GM19324 (cell line): ENCODE data around the gene SEPTIN12.
"Not testable (repeated sequence)": the region's sequence is repeated elsewhere in the genome, so short reads cannot be mapped to it uniquely, and the experiment has no call there.

ENCODE experiments used
- ATAC-seq: cut with Tn5 transposase; IDR thresholded peaks from one replicate; pipeline ENCODE4 v1.9.1; 2021; ENCODE audit warnings: mild to moderate bottlenecking, moderate library complexity; ENCODE audit not compliant: unreplicated experiment, low FRiP score

SEPTIN12 gene

DNA sequence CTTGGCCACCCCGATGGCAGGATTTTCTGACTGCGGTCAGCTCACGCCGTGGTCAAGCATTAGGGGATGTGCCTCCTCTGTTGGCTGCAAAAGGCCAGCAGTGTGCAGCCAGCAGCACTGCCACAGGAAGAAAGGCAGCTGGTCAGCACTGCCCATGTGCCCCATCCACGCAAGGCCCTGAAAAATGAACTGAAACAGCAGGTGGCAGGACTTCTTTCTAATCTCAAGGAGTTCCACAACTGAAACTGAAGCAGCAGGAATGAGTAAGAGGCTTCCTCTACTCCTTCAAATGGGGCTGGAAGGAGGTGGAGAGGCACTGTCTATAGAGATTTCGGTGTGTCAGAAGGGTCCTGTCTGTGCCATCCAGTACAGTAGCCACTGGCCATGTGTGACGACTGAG, 24.4 kb downstream of the SEPTIN12 start:
- no peak for ATAC-seq

DNA sequence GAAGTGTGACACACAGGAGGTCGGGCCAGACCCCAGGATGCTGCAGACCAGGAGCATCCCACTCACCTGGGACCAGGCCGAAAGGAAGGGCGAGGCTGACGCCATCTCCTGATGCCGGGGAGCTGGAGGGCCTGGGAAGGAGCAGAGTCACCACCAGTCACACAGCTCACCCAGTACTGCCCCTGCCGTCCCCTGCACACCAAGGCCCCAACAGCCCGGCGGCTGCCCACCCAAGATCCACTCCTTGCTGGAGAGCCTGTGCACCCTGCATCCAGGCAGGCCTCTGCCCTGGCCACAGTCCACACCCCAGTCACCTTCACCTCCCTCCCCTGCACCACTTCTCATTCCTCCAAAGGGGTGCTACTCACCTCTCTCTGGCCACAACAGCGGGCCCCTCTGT, 25.9 kb downstream of the SEPTIN12 start:
- no peak for ATAC-seq

DNA sequence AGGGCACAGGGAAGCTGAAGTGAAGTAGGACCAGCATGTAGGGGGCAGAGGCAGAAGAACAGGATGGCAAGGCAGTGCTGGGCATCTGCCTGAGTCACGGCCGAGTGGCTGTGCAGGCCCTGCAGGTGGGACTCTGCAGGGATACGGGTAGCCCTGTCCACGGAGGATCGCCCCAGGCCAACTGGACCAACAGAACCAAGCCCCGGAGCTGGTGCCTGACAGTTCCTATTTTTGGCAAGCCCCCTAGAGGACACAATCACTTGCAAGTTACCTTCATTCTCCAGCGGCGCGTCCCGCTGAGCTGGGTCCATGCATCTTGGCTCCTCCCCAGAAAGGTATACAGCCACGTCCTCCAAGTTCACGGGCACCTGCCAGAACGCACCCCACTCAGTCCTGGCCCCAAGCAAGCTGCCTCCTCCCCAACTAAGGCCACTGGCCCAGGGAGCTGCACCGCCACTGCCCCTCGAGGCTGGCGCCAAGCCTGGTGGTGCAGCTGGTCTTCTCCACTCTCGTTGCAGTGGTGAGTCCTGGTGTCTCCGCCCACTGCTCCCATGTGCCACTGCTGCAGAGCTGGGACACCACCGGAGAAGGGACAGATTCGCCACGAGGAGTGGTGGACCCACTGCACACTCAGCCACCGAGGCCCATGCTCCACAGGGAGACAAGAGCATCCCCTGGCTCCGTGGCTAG, 27.8 kb downstream of the SEPTIN12 start:
- ATAC-seq, result no peak

DNA sequence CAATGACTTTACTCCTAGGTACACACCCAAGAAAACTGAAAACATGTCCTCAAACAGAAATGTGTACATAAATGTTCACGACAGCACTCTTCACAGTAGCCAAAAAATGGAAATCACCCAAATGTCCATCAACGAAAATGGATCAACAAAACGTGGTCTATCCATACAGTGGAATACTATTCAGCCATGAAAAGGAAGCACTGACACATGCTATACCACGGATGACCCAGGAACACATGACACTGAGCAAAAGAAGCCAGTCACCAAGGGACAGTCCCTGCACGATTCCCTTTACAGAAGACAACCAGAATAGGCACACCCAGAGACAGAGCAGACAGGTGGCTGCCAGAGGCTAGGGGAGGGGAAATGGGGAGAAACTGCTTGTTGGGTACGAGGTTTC, 32.5 kb downstream of the SEPTIN12 start:
- no peak for ATAC-seq

DNA sequence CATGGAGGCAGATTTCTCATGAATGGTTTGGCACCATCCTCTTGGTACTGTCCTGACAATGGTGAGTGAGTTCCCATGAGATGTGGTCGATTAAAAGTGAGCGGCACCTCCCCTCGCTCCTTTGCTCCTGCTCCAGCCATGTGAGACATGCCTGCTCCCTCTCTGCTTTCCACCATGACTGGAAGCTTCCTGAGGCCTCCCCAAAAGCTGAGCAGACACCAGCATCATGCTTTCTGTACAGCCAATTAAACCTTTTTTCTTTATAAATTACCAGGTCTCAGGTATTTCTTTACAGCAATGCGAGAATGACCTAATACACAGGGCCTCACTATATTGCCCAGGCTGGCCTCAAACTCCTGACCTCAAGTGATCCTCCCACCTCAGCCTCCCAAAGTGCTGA, 33.3 kb downstream of the SEPTIN12 start:
- no peak for ATAC-seq

DNA sequence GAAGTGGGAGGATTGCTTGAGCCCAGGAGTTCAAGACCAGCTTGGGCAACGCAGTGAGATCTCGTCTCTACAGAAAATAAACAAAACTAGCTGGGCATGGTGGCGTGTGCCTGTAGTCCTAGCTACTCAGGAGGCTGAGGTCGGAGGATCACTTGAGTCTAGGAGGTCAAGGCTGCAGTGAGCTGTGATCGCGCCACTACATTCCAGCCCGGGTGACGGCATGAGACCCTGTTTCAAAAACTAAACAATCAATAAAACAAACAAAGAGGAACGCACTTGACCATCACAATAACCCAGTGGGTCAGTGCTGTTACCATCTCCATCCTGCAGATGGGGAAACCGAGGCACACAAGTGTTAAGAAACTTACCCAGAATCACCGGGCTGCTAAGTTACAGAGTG, 34.9 kb downstream of the SEPTIN12 start:
- ATAC-seq, result no peak

DNA sequence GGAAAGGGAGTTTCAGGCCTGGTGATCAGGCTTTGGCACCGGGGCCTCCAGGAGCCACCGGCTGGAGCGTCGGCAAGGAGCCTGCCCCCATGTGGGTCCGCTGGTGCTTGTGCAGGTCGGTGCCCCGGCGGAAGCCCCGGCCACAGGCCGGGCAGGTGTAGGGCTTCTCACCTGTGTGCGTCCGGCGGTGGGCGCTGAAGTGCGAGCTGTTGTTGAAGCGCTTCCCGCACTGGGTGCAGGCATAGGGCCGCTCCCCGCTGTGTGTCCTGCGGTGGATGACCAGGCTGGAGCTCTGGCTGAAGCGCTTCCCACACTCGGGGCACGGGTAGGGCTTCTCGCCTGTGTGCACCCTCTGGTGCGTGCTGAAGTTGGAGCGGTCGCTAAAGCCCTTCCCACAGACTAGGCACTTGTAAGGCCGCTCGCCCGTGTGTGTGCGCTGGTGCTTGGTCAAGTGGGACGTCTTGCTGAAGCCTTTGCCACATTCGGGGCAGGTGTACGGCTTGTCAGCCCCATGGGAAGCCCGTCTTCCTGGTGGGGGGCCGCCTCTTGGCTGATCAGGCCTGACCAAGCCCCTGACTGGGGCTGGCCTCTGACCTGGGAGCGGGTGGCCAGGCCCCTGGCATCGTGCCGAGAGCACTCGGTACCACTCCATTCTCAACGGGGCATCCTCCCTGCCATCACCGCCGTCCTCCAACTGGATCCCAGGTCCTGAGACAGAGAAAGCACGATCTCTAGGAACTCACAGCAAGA, 35.6 kb downstream of the SEPTIN12 start:
- ATAC-seq, result no peak

DNA sequence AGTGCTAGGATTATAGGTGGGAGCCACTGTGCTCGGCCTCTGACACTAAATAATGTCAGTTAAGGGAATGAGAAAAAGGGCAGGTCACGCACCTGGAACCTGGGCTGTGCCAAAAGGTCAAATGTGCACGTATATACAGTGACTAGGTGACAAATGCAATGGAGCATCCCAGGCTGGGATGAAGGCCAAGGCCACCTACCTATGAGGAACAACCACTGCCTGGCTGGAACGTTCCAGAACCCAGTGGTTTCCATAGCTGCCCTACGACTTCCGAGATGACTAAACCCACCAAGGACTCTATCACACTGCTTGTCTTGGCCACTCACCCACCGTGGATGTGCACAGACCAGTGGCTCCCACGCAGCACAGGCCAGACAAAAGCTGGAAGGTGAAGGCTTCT, 37.2 kb downstream of the SEPTIN12 start:
- ATAC-seq, result no peak

DNA sequence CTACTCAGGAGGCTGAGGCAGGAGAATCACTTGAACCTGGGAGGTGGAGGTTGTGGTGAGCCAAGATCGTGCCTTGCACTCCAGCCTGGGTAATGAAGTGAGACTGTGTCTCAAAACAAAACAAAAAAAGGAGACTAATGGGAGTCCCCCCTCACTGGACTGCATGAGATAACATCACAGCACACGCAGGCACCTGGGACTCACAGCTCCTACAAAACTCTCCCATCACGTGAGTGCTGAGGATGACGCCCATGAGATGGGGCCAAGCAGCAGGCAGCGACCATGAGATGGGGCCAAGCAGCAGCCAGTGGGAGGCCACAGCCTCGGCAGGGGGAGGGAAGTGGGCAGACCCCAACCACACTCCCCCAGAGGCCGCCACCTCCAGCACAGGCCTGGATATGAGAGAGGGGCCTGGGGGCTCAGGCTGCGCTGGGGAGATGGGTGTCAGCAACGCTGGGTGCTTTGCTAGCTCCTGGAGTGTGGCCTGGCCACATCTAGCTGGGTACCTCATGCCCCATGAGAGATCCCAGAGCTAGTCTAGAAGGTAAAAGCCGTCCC, 38.4 kb downstream of the SEPTIN12 start:
- ATAC-seq, result no peak

DNA sequence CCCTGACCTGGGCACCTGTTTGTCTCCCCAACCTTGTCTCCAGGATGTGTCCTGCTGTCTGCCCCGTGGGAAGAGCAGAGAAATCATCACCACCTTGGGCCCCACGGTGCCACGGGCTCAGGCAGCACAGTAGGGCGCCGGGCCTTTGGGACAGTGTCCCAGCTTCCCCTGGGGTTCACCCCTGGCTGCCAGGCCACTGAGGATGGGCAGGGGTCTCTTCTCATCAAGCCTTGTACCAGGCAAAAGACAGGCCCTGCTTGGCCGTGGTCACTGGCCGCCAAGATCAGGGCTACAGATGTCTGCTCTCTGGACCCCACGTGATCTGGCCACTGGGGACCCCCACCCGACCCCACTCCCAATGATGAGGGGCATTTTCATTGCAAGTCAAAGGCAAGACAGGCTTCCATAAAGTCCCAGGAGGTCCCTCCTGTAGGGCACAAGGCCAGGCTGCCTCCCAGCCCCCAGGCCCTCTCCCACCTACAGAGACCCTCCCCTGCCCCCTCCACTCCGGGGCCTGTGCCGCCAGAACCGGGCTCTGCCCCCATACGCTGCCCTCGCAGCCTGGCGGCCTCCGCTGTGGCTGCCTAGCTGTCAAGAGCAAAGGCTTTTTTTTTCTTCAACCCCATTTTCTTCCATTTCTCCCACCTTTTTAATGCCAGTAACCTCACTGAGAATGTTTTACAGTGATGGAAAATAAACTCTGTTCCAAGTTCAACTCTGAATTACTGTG, 39.3 kb downstream of the SEPTIN12 start:
- ATAC-seq, result no peak

DNA sequence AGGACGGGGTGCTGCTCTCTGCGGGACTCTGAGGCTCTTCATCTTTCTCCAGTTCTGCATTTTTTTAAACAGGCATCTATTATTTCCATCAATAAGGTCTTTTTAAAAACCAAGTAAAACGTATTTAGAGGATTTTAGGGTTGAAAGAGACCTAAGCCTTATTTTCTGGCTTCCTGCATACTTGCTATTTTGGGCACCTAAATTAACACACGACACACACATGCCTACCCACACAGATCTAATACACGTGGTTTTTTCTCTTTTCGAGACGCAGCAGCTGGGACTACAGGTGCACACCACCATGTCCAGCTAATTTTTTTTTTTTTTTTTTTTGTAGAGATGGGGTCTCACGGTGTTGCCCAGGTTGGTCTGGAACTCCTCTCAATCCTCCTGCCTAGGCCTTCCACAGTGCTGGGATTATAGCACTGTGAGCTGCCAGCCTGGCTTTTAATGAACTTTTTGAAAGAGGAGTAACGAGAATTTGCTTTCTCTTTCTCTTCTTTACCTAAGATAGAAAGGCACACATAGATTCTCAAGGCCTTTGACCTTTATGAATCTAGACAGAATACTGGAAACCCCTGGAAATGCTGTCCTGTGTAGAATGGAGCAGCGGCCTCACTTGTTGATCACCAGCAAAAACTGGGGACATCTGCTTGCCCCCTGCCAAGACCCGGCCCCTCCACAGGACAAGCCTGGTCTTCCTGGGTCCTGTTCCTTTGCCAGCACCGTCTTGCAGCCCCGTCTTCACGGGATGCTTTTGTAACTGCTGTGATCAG, 40.1 kb downstream of the SEPTIN12 start:
- no peak for ATAC-seq

DNA sequence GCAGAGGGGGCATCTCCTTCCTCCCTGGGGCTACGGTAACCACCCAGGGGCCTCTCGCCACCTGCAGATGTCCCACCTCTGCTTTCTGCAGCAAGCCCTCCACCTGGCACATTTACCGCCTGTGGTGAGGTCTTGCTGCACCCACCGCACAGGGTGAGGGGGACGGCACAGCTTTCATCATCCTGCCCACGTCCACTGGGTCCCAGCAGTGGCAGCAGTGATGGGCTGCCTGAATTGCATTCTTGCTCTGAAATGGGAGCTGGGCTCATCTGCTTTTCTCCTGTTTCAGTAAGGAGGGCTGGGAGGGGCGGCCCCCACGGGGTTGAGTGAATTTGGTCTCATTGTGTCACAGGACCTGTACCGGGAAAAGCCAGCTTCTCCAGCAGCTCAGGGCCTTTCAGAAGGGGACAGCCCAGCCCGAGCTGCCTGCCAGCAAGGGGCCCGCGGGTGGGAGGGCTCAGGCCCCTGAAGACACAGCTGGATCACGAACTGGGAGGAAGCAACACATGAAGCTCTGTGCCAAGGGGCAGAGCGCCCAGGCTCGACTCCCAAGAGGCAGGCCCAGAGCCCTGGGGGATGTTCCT, 41.1 kb downstream of the SEPTIN12 start:
- no peak for ATAC-seq

DNA sequence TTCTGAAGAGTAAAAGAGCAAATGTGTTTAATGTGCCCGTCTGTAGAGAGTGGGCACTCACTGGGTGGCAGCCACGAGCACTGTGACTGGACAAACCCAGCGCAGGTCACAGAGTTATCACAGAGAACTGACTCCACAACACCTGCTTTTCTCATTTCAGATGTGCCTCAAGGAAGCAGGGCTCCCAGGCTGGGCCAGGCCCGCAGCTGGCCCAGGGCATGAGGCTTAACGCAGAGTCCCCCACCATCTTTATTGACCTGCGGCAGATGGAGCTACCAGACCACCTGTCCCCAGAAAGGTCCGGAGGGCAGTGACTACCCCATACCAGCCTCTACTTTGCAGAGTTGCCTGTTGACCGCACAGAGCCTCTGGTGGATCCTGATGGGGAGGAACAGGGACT, 41.9 kb downstream of the SEPTIN12 start:
- ATAC-seq, result no peak

DNA sequence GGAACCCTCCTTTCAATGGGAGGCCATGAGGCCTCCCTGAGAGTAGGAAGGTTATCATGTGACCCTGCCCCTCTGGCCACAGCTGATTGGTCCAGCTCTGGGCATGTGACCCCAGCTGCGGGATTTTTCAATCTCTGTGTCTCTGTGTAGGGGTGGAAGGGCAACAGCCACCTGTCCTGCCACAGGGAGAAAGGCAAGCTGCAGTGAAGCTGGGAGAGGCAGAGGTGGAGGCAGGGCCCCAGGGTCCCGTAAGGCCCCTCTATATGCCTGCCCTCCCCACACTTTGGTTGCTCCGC, 42.9 kb downstream of the SEPTIN12 start:
- ATAC-seq, result no peak

DNA sequence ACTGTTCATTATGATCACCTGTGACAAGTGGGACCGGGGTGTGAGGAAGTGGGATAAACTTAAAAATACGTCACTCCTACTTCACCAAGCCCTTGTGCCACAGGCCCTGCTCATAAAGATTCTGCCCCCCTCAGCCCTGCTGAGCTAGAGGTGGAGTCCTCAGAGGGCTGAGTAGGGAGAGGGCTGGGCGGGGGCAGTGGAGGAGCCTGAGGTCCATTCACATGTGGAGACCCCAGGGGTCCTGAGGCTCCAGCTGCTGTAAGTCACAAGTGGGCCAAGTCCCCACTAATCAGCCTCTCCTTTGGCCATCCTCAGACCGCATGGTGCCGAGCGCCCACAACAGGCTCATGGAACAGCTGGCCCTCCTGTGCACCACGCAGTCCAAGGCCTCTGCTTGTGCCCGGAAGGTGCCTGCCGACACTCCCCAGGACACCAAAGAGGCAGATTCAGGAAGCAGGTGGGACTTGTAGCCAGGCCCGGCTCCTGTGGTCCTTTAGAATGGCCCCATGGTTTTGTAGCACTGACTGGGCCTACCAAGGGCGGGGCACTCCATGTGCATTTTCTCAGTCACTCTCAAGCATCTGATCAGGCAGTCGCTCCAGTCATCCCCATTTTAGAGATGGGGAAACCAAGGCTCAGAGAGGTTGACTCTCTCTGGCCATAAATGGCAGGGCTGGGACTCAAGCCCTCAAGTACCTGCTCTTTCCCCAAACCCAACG, 43.4 kb downstream of the SEPTIN12 start:
- no peak for ATAC-seq

DNA sequence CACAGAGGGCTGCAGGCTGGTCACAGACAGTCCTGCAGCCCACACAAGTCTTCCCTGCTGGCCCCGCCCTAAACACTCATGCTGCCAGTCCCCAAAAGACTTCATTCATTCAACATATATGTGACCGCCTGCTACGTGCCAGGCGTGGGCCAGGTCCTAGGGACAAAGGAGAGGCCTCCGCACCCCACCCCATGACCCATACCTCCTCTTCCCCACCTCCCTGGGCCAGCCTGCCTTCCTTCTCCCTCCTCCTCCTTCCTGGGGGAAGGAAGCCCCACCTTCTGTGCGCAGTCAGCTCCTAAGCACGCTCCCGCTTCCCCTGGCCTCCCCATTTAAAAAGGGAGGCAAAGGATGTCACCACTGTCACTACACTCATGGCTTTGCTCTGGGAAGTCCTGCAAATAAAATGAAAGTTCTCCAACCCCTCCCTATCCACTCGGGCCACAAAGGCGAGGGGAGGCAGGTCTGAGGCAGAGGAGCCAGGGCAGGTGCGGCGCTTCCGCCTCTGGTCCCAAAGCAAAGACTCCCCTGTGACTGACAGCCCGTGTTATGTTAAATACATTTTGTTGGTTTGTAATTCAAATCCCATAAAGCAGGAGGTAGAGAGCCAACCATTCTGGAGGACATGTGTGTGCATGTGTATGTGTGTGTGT, 44.8 kb downstream of the SEPTIN12 start:
- no peak for ATAC-seq

DNA sequence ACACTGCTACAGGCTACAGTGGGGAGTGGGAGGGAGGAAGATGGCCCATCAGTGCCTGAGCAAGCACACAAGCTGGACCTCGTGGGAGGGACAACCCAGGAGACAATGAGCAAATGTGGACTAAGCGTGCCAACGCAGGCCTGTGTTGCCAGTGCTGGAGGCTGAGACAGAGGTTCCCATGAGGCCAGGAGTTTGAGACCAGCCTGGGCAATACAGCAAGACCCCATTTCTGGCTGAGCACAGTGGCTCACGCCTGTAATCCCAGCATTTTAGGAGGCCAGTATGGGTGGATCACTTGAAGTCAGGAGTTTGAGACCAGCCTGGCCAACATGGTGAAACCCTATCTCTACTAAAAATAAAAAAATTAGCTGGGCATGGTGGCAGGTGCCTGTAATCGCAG, 49.8 kb downstream of the SEPTIN12 start:
- ATAC-seq, result not testable (repeated sequence)

DNA sequence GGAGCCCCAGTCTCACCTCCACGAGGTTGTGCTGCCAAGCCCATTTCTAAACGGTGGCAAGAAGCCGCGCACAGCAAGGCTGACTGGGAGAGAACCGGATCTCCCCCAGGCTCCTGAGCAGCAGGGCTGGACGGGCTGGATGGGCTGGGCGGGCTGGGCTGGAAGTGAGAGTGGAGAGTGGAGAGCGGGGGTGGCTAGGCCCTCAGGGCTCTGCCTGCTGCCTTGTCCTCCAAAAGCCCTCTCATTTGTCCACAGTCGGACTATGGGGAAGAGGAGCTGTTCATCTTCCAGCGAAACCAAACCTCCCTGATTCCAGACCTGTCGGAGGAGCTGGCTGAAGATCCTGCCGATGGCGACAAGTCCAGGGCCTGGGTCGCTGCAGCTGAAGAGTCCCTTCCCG, 50.6 kb downstream of the SEPTIN12 start:
- ATAC-seq, result no peak

DNA sequence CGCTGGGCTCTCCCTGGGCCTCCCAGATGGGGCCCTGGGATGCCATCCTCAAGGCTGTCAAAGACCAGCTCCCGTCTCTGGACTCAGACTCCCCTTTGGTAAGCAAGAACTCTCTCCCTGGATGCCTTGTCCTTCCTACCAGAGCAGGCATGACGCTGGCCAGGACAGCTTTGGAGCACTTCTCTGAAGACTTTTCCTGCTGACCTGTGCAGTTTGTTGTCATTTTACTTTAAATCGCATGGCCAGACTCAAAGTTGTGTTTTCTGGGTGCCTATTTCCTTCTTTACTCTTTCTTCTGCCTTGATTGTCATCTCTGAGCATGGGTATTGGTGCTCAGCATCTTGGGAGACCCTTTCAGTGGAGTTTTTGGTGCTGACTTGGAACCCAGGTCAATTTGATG, 51.6 kb downstream of the SEPTIN12 start:
- ATAC-seq, result no peak
